Fibroblast of lung (primary cell): ENCODE data around the gene PYGL.

ENCODE experiments used
- EZH2 ChIP-seq: IDR thresholded peaks from 2 replicates; pipeline ENCODE4 v1.5.1; 2012; ENCODE audit warnings: low read length, control low read depth, mild to moderate bottlenecking; ENCODE audit errors: missing control alignments
- TF ChIP-seq, protein P1 (sequence below), 2 donors: IDR thresholded peaks in 1 of 2; conservative IDR thresholded peaks in 1 of 2; 1 replicate in 1 of 2; 2 replicates in 1 of 2; pipeline ENCODE4 v1.5.1; 2011 to 2012; ENCODE audit warnings: low read length in 2 of 2, control low read depth in 1 of 2, inconsistent platforms in 1 of 2, low read depth in 1 of 2, mild to moderate bottlenecking in 1 of 2

DNA sequence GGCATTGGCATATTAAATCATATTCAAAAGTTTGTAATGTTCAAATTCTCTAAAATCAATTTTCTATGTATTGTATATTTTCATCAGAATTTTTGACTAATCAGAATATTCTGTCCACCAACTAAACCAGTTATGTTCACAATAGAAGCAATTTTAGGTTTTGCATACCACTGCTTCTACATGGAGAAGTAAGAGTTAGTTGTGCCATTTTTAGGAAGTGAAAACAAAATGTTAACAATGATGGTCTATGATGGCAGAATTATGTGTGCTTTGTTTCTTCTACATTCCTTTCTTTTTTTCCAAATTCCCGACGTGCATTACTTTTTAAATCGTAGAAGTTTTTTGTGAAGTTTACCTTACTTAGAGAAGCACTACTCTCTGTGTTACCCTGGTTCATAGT, 42.9 kb downstream of the PYGL start:
- TF ChIP-seq, protein P1, sequence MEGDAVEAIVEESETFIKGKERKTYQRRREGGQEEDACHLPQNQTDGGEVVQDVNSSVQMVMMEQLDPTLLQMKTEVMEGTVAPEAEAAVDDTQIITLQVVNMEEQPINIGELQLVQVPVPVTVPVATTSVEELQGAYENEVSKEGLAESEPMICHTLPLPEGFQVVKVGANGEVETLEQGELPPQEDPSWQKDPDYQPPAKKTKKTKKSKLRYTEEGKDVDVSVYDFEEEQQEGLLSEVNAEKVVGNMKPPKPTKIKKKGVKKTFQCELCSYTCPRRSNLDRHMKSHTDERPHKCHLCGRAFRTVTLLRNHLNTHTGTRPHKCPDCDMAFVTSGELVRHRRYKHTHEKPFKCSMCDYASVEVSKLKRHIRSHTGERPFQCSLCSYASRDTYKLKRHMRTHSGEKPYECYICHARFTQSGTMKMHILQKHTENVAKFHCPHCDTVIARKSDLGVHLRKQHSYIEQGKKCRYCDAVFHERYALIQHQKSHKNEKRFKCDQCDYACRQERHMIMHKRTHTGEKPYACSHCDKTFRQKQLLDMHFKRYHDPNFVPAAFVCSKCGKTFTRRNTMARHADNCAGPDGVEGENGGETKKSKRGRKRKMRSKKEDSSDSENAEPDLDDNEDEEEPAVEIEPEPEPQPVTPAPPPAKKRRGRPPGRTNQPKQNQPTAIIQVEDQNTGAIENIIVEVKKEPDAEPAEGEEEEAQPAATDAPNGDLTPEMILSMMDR (conservative IDR thresholded peaks at IDR 0.05 in 1 of 2, IDR thresholded peaks at IDR 0.05 in 1 of 2; ENCODE audit: low read depth in 1 of 2, low read length in 2 of 2): no peak
- TF ChIP-seq EZH2: no peak
